IPS-18c (cell line): Measurements from ENCODE around the gene LPIN2.
"Not testable (repeated sequence)": the region's sequence is repeated elsewhere in the genome, so short reads cannot be mapped to it uniquely, and the experiment has no call there.

ENCODE experiments used
- H3K4me3 ChIP-seq: 2 replicates; pipeline ENCODE4 v1.7.0; 2013; ENCODE audit warnings: low read depth, mild to moderate bottlenecking, low read length, moderate library complexity; ENCODE audit not compliant: insufficient read depth
- H3K9me3 ChIP-seq: one replicate; pipeline ENCODE4 v1.6.1; 2013; ENCODE audit warnings: mild to moderate bottlenecking, low read length, moderate library complexity; ENCODE audit not compliant: control insufficient read depth, insufficient read depth

The LPIN2 gene

DNA sequence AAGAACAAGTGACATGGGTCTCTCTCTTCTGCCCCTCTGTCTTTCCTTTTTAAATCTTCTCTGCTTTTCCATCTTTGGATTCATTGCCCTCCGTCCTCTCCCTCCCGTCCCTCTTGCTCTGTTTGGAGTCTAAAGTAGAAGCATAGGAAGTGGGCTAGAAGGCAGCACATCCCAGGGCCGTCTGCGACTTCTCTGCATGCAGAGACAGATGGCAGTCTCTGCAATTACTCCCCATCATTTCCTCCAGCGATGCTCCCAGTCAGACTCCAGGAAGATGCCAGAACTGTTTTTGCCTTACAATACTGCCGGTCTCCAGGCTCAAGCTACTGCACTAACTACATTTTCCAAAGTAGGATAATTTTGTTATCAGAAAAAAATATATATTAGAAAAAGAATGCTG, 35.2 kb upstream of the LPIN2 start:
- no peak overlapping the region for H3K4me3 ChIP-seq
- H3K9me3 ChIP-seq: no peaks in the 10 kb centered on the region

DNA sequence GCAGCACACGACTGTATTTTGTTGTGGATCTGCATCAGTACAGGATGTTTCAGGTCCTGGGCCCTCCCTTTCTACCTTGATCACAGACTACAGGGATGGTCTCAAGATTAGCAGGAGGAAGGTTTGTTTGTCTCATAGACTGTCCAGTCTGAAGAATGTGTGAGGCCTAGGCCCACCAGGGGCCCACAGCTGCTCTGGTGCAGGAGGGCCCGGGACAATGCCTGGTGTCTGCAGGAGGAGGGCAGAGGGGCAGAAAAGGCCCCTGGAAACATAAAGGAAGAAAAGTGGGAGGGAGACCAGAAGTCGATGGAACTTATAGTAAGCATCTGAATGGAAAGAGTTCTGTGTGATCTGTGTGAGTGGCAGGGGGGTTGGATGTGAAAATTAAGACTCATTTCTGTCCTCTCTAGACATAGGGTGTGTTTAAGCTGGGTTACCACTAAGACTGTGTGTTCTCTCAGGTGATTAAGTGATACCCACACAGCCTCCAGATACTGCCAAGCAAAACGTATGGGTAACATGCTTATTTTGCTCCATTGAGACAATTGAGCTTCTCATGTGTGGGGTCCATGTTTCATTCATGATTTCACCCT, 33.4 kb upstream of the LPIN2 start:
- no peak overlapping the region for H3K4me3 ChIP-seq
- no peaks in the 10 kb centered on the region for H3K9me3 ChIP-seq

DNA sequence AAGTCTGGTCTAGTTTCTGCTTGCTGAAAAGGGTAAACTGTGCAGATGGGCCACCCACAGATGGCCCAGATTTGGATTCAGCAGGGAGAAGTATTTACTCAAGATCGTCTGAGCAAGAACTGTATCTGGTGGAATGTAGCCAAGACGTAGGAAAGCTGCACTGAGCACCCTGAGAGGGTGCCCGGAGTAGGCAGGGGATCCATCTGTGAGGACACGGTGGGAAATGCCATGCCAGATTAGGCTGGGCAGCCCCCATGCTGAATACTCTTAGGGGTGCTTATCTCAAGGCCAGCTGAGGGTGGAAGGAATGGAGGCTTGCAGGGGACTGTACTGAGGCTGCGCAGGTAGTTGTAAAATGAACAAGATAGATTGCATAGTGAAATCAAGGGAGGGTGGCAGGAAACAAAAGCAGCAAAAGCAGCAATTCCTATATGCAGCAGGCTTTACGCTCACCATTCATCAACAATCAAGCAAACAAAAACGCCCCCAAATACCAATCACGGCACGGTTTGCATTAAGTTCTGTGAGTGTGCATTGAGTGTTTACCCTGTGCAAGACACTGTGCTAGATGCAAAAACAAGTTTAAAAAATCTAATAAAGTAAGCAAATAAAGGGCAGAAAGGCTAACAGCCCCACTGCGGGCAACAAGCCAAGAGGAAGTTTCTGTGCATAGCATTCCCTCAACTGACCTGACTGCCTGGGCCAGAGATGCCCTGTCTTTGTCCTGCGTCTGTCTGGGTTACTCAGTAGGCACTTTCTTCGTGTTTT, 32.2 kb upstream of the LPIN2 start:
- no peak overlapping the region for H3K4me3 ChIP-seq
- H3K9me3 ChIP-seq: no peaks in the 10 kb centered on the region

DNA sequence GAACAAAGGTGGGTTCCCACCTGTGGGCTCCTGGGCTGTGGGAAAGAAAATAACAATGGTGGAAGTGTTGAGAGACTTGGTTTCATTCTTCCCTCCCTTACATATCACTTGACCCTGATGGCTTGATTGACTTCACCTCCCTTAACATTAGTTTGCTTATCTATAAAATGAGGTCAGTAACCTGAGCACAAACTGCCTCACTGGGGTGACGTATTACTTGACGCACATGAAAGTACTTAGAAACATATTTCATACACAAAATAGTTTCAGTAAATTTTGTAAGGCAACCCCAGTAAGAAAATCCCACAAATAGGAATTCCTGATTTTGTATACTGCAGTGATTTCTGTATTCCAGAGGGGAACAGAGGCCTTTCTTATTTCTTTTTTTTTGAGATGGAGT, 29.4 kb upstream of the LPIN2 start:
- Histone ChIP-seq H3K9me3 (no peaks in the 10 kb centered on the region), H3K4me3 (no peak overlapping the region)

DNA sequence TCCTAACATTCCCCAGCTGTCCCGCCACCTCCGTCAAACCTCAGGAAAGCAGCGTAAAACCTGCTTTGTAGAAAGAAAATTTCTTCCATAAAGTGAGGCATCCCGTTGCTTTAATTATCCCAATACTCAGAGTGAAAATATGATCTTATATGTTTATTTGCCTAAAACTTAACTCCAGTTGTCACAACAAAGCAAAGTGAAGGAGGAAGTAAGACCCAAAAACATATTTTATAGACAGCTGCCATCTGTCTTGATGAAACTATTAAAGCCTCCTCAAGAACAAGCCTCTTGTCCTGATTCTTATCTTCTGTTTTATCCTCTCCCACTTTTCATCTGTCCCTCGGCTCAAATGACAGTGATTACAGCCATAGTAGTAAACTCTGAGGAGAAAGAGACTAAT, 28.9 kb upstream of the LPIN2 start:
- Histone ChIP-seq H3K9me3 (no peaks in the 10 kb centered on the region), H3K4me3 (no peak overlapping the region)

DNA sequence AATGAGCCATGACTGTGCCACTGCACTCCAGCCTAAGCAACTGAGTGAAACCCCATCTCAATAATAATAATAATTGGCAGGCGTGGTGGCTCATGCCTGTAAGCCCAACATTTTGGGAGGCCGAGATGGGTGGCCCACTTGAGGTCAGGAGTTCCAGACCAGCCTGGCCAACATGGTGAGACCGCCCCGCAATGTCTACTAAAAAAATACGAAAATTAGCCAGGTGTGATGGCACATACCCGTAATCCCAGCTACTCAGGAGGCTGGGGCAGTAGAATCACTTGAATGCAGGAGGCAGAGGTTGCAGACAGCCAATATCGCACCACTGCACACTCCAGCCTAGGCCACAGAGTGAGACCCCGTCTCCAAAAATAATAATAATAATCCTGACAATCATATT, 27.9 kb upstream of the LPIN2 start:
- no peaks in the 10 kb centered on the region for H3K9me3 ChIP-seq
- H3K4me3 ChIP-seq: no peak overlapping the region

DNA sequence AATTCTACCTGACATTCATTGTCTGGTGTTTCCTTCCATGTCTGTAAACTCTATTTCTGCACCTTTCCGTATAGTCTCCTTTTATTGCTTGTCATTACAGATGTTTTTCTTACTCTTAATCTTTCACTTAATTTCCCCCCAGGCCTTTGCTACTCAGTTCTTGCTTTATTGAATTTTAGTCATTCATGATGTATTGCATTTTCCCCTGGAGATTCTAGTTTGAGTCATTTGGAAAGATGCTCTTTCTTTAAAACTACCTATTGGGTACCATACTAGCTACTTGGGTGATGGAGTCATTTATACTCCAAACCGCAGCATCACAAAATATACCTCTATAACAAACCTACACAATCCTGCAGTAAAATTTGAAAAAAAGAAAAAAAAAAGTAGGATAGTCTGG, 27.2 kb upstream of the LPIN2 start:
- no peak overlapping the region for H3K4me3 ChIP-seq
- H3K9me3 ChIP-seq: no peaks in the 10 kb centered on the region

DNA sequence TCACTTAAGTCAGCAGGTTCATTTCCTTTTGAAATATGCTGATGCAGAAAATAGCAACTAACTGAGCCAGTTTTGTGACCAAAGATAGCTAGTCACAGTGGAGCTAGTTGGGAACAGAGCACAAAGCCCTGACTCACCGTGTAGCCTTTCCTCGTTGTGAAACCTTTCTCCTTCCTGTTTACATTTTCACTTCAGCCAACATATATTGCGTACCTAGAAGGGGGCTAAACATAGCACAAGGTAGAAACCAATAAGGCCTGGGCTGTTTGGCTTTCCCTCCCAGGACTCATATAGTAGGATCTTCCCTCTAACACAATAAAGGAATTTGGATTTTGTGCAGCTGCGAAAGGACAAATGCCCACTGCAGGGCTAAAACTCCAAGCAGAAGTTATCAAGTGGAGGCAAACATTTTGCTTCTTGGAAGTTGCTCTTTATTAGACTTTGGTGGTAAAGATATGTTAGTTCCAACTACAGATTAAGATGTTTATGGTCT, 24.5 kb upstream of the LPIN2 start:
- Histone ChIP-seq H3K4me3 (no peak overlapping the region), H3K9me3 (no peaks in the 10 kb centered on the region)

DNA sequence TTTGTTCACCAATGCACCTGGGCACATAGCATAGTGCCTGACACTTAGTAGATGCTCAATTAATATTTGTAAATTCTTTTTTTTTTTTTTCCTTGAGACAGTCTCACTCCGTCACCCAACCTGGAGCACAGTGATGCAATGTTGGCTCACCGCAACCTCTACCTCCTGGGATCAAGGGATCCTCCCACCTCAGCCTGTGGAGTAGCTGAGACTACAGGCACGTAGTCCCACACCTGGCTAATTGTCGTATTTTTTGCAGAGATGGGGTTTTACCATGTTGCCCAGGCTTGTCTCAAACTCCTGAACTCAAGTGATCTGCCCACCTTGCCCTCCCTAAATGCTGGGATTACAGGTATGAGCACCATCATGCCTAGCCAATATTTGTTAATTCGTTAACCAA, 23.2 kb upstream of the LPIN2 start:
- Histone ChIP-seq H3K4me3 (no peak overlapping the region), H3K9me3 (no peaks in the 10 kb centered on the region)

DNA sequence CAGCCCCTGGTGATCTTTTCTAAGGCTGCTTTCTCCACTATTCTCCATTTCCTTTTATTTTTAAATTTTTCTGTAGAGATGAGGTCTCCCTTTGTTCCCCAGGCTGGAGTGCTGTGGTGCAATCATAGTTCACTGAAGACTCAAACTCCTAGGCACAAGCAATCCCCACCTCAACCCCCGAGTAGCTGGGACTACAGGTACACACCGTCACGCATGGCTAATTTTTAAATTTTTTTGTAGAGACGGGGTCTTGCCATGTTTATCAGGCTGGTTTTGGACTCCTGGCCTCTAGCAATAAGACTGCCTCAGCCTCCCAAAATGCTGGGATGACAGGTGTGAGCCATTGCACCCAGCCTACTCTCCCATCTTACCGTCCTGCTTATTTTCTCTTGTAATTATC, 22.7 kb upstream of the LPIN2 start:
- Histone ChIP-seq H3K4me3 (no peak overlapping the region), H3K9me3 (no peaks in the 10 kb centered on the region)

DNA sequence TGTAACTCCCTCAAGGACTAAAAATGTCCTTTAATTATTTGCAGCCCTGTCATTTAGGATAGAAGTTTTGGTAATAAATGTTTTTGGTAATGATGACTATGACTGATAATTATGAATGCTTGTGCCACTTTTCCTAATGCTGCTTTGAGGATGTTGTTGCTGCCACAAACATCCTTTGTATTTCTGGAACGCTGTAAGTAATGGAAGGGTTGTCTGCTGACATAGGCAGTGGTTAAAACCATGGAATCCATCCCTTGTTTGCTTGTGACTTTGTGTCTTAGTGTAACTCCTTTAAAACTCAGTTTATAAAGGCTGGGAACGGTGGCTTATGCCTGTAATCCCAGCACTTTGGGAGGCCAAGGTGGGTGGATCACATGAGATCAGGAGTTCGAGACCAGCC, 19.8 kb upstream of the LPIN2 start:
- no peak overlapping the region for H3K4me3 ChIP-seq
- no peaks in the 10 kb centered on the region for H3K9me3 ChIP-seq

DNA sequence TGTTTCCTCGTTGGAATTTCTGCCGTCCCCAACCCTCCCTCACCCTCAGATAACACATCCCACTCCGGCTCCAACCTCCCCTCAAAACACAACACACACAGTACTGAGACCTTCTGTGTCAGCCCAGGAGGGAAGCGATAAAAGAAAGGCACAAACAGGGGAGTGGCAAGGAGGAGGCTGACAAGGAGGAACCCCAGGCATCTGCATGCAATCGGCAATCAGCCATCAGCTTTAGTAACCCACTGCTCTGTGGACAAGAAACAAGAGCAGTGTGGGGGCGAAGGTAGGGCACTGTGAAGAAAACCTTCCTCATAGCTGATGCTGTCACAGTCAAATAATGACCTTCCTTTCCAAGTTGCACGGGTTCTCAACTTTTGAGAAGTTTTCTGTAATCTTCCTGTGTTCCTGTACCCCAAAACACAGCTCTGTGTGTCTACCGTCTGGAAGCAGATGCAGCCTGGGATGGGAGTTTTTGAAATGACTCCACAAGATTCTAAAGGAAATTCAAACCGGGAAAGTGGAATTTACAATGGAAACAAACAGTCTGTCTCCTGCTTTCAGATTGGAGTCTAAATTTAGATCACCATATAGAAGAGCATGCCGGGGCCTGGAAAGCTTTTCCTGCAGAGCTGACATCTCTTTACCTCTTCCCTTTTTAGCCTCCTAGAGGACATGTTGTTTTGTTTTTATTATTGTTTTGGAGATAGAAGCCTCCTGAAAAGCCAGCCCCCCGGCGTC, 16.4 kb upstream of the LPIN2 start:
- H3K4me3 ChIP-seq: no peak overlapping the region
- H3K9me3 ChIP-seq: no peaks in the 10 kb centered on the region

DNA sequence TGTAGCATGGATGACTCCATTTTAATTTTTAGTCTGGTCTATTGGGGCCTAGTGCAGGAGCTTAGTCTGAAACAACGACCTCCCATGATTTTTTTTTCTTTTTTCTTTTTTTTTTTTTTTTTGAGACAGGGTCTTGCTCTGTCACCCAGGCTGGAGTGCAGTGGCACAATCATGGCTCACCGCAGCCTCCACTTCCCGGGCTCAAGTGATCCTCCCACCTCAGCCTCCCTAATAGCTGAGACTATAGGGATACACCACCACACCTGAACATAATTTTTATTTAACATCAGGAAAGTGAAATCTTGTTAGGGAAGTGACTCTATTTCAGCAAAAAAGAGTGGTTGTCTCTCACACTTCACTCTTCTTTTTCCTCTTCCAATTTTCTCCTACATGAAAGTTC, 15.2 kb upstream of the LPIN2 start:
- not testable (repeated sequence) for H3K4me3 ChIP-seq

DNA sequence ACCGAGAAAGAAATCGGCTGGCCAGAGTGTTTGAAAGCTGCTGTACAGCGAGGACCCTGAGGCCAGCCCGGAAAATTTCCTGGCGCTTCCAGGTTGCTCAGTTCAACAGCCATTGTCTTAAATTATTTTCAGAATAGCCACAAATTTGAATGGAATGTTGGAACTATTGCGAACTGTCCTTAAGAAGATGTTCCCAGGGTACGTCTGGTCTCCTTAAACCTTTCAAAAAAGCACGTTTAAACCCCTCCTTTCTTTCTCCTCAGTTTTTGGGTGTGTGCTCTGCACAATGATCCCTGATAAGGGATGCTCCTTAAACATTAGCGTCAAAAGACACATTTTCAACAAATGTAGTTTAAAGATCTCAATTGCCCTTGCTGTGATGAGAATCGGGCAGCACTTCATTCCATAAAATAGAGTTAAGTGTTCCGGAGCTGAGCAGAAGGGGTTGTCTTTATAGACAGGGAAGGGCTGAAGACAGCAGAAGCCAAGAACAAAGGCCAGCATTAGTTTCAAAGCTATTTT, 14.5 kb upstream of the LPIN2 start:
- H3K4me3 ChIP-seq: no peak overlapping the region
- no peaks in the 10 kb centered on the region for H3K9me3 ChIP-seq

More for the DNA sequence above, 15.2 kb upstream of the LPIN2 start:
- H3K9me3 ChIP-seq: not testable (repeated sequence)

DNA sequence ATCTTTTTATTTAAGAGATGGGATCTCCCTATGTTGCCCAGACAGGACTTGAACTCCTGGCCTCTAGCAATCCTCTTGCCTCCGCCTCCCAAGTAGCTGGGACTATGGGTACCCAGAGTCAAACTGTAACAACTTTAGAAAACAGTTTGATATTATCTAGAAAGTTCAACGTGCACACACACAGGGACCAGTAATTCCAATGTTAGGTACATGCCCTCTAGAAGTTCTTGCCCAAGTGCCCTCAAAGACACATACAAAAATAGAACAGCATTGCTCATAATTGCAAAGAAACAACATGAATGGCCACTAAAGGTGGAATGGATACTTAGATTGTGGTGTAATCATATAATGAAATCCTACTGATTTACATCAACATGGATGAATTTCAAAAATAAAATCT, 12.6 kb upstream of the LPIN2 start:
- Histone ChIP-seq H3K9me3 (no peaks in the 10 kb centered on the region), H3K4me3 (no peak overlapping the region)

DNA sequence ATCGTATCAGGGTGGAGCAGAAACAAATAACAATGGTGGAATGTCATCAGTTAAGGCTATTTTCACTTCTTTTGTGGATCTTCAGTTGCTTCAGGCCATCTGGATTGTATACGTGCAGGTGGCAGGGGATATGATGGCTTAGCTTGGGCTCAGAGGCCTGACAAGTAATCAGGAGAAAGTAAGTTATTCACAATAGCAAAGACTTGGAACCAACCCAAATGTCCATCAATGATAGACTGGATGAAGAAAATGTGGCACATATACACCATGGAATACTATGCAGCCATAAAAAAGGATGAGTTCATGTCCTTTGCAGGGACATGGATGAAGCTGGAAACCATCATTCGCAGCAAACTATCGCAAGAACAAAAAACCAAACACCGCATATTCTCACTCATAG, 10.7 kb upstream of the LPIN2 start:
- not testable (repeated sequence) for H3K4me3 ChIP-seq, H3K9me3 ChIP-seq

DNA sequence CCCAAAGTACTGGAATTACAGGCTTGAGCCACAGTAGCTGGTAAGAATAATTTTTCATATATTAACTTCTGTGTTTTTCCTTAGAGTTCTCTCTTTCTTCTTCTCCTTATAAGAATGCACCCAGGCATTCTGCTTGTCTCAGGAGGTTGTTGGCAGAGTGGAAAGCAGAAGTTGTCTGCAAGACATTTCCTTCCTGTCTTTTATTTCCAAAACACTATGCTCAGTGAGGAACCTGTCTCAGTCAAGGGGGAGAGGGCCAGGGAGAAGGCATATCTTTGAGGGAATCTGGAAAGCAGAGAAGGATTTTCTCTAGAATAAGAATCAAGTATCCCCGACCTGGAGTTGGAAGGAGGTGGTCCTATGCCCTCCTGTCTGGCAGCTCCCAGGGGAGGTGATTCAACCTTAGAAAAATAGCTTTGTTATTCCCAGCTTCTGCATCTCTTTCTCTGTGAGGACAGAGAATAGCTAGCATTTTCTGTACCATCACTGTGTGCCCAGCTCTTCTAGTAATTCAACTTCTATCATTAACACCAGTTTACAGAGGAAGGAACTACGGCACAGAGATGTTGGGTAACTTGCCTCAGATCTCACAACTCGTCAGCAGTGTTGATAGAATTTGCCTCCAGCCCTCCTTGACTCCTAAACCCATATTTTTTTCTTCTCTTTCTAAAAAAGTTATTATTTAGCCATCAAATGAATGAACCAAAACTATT, 3.8 kb upstream of the LPIN2 start:
- no peak overlapping the region for H3K4me3 ChIP-seq

More for the DNA sequence above, 3.8 kb upstream of the LPIN2 start:
- no peaks in the 10 kb centered on the region for H3K9me3 ChIP-seq
